Activated gamma-delta T cell treated with anti-CD3 and anti-CD28 coated beads, Interleukin-2, amount 50 U/mL, for 16 hours (primary cell): ENCODE data around the gene QSER1.

Experiments used
- DNase-seq: peaks from one replicate; pipeline ENCODE4 v3.0.0-alpha.2; 2020; ENCODE audit warnings: low read depth

QSER1 gene

GRCh38 chr11:32890843-32891656, 1.6 kb upstream of the QSER1 start:
- no peak for DNase-seq

- no peak for DNase-seq
These were observed 805 bp upstream of the QSER1 start for GRCh38 chr11:32891657-32892354.

- no peak for DNase-seq
These were observed 407 bp downstream of the QSER1 start for GRCh38 chr11:32893093-32893342.

- peak; percentile 31 for DNase-seq
These were observed 935 bp downstream of the QSER1 start for GRCh38 chr11:32893343-32894148.

- no peak for DNase-seq
These were observed 1.7 kb downstream of the QSER1 start for GRCh38 chr11:32894149-32894827.

- DNase-seq = no peak
These were observed 2.3 kb downstream of the QSER1 start for GRCh38 chr11:32894921-32895320.

- DNase-seq = no peak
These were observed 2.9 kb downstream of the QSER1 start for GRCh38 chr11:32895471-32895870.

- no peak for DNase-seq
These were observed 4.5 kb downstream of the QSER1 start for GRCh38 chr11:32897103-32897502.

- no peak for DNase-seq
These were observed 6.8 kb downstream of the QSER1 start for GRCh38 chr11:32899438-32899837.

- DNase-seq = no peak
These were observed 9.6 kb downstream of the QSER1 start for GRCh38 chr11:32902089-32902665.

GRCh38 chr11:32905028-32905667, 12.5 kb downstream of the QSER1 start:
- DNase-seq = no peak

- no peak for DNase-seq
These were observed 16.0 kb downstream of the QSER1 start for GRCh38 chr11:32908619-32909018.

GRCh38 chr11:32911413-32911812, 18.8 kb downstream of the QSER1 start:
- DNase-seq = no peak

- no peak for DNase-seq
These were observed 20.8 kb downstream of the QSER1 start for GRCh38 chr11:32913445-32913844.

GRCh38 chr11:32916361-32916760, 23.8 kb downstream of the QSER1 start:
- no peak for DNase-seq

GRCh38 chr11:32916994-32917393, 24.4 kb downstream of the QSER1 start:
- DNase-seq = no peak

- no peak for DNase-seq
These were observed 25.8 kb downstream of the QSER1 start for GRCh38 chr11:32918427-32918826.

GRCh38 chr11:32919338-32919737, 26.7 kb downstream of the QSER1 start:
- no peak for DNase-seq

- DNase-seq = no peak
These were observed 28.0 kb downstream of the QSER1 start for GRCh38 chr11:32920570-32920969.

GRCh38 chr11:32921204-32921603, 28.6 kb downstream of the QSER1 start:
- no peak for DNase-seq

GRCh38 chr11:32931606-32932005, 39.0 kb downstream of the QSER1 start:
- DNase-seq = no peak

GRCh38 chr11:32932196-32932595, 39.6 kb downstream of the QSER1 start:
- DNase-seq = no peak
